HG02970 (cell line): ENCODE results near the gene CPTP.
"Not testable (repeated sequence)": the region's sequence is repeated elsewhere in the genome, so short reads cannot be mapped to it uniquely, and the experiment has no call there.

Experiments used
- ATAC-seq: cut with Tn5 transposase; IDR thresholded peaks from one replicate; pipeline ENCODE4 v1.9.1; 2021; ENCODE audit warnings: mild to moderate bottlenecking, moderate library complexity, moderate number of reproducible peaks; ENCODE audit not compliant: unreplicated experiment, low FRiP score

The CPTP gene

GRCh38 chr1:1305300-1306069 lies 19.1 kb upstream of the CPTP start:
- ATAC-seq, result no peak

- no peak for ATAC-seq
Observed at GRCh38 chr1:1306070-1306660, 18.4 kb upstream of the CPTP start.

GRCh38 chr1:1306661-1307260 lies 17.8 kb upstream of the CPTP start:
- no peak for ATAC-seq

GRCh38 chr1:1307261-1307922 lies 17.2 kb upstream of the CPTP start:
- peak; percentile 1 for ATAC-seq

GRCh38 chr1:1307923-1308755 lies 16.5 kb upstream of the CPTP start, which contains the start of the genes ACAP3 and PUSL1:
TSS of gene ACAP3 (minus strand) at chr1:1307930. CDS start at chr1:1307815, 115 bp downstream.
TSS of gene PUSL1 (plus strand) at chr1:1308597. CDS start at chr1:1308644, 47 bp downstream.
- peak; percentile 62 for ATAC-seq

GRCh38 chr1:1308756-1309250 lies 15.8 kb upstream of the CPTP start:
- peak; percentile 1 for ATAC-seq

GRCh38 chr1:1309251-1310108 lies 15.1 kb upstream of the CPTP start:
- ATAC-seq, result no peak

GRCh38 chr1:1310109-1310385 lies 14.6 kb upstream of the CPTP start:
- ATAC-seq, result no peak

GRCh38 chr1:1310476-1311053 lies 14.0 kb upstream of the CPTP start:
- ATAC-seq, result no peak

GRCh38 chr1:1311107-1312104 lies 13.2 kb upstream of the CPTP start:
- no peak for ATAC-seq

- no peak for ATAC-seq
Observed at GRCh38 chr1:1312450-1313314, 11.9 kb upstream of the CPTP start.

GRCh38 chr1:1313500-1314236 lies 10.9 kb upstream of the CPTP start:
- ATAC-seq, result no peak

- no peak for ATAC-seq
Observed at GRCh38 chr1:1314237-1314586, 10.4 kb upstream of the CPTP start.

GRCh38 chr1:1314678-1315335 lies 9.8 kb upstream of the CPTP start:
- ATAC-seq, result no peak

- ATAC-seq, result no peak
Observed at GRCh38 chr1:1315435-1315954, 9.1 kb upstream of the CPTP start.

- not testable (repeated sequence) for ATAC-seq
Observed at GRCh38 chr1:1316199-1316598, 8.4 kb upstream of the CPTP start.
